Body of pancreas (tissue), 4 donors: ENCODE results near the gene PNMT. TPM values are rescaled to one million over a fixed set of nuclear protein-coding genes. Genes with fewer than 3 reads are reported as not detected.

ENCODE experiments used
- ATAC-seq: fragments of 150-250 bp; one replicate; pipeline ENCODE4 v1.9.1; 2016
- DNase-seq, 4 donors: peaks; one replicate each; pipeline ENCODE4 v3.0.0-alpha.2; 2019
- H3K27ac ChIP-seq, 4 donors: fragments of 200-600 bp; sonication (generic); 1 replicate in 3 of 4; 2 replicates in 1 of 4; pipeline versions ENCODE4 v1.5.1 to v1.6.1; 2016 to 2019; ENCODE audit warnings: mild to moderate bottlenecking in 1 of 4, mixed read lengths in 1 of 4, moderate library complexity in 1 of 4
- H3K27me3 ChIP-seq, 2 donors: fragments of 200-600 bp; sonication (generic); one replicate each; pipeline ENCODE4 v1.6.0; 2016; ENCODE audit warnings: mild to moderate bottlenecking in 1 of 2
- H3K36me3 ChIP-seq, 2 donors: fragments of 200-600 bp; sonication (generic); replicated peaks in 1 of 2; 2 replicates each; pipeline ENCODE4 v1.5.1; 2016; ENCODE audit warnings: low read depth in 2 of 2; ENCODE audit not compliant: insufficient read depth in 1 of 2
- H3K4me1 ChIP-seq: fragments of 200-600 bp; sonication (generic); one replicate; pipeline ENCODE4 v1.6.0; 2016
- H3K4me3 ChIP-seq, 2 donors: fragments of 200-600 bp; sonication (generic); 1 replicate in 1 of 2; 2 replicates in 1 of 2; pipeline ENCODE4 v1.5.1; 2016 to 2019
- H3K9me3 ChIP-seq, 3 donors: fragments of 200-600 bp; sonication (generic); 1 replicate in 2 of 3; 2 replicates in 1 of 3; pipeline ENCODE4 v1.5.1; 2016
- POLR2A ChIP-seq, 3 donors: fragments of 450-650 bp; IDR thresholded peaks; one replicate each; pipeline ENCODE4 v1.6.1; 2016; ENCODE audit warnings: antibody characterized with exemption in 3 of 3, mild to moderate bottlenecking in 2 of 3
- WGBS, 2 donors: methylation state at CpG; one replicate each; pipeline ENCODE4 v1.1.5; 2017; 5-methylcytosine and 5-hydroxymethylcytosine counted together
- intact Hi-C: fragments of 100-400 bp; cut with DNase I; formaldehyde crosslinking; loops from one replicate; pipeline ENCODE4 v1.15.1; 2023
- total RNA-seq, 2 donors: library from RNA; depleted of rRNA; stranded (reverse); fragments of >200 nt; gene quantifications; one replicate each; pipeline ENCODE4 v1.1.0, GENCODE V29; 2016
- TF ChIP-seq, protein P1 (sequence below), 7 experiments: fragments of 450-650 bp in 4 of 7; fragments of 200-600 bp in 3 of 7; sonication (generic) in 3 of 7; IDR thresholded peaks; one replicate each; pipeline ENCODE4 v1.5.1; 2016 to 2019; ENCODE audit warnings: antibody characterized with exemption in 7 of 7

Gene PNMT
- total RNA-seq, 2 donors from 2014 or later = 1.3 to 2.6 TPM

- TF ChIP-seq POLR2A (IDR thresholded peaks at IDR 0.05) = no peak
- TF ChIP-seq, protein P1, sequence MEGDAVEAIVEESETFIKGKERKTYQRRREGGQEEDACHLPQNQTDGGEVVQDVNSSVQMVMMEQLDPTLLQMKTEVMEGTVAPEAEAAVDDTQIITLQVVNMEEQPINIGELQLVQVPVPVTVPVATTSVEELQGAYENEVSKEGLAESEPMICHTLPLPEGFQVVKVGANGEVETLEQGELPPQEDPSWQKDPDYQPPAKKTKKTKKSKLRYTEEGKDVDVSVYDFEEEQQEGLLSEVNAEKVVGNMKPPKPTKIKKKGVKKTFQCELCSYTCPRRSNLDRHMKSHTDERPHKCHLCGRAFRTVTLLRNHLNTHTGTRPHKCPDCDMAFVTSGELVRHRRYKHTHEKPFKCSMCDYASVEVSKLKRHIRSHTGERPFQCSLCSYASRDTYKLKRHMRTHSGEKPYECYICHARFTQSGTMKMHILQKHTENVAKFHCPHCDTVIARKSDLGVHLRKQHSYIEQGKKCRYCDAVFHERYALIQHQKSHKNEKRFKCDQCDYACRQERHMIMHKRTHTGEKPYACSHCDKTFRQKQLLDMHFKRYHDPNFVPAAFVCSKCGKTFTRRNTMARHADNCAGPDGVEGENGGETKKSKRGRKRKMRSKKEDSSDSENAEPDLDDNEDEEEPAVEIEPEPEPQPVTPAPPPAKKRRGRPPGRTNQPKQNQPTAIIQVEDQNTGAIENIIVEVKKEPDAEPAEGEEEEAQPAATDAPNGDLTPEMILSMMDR (IDR thresholded peaks at IDR 0.05) = no peak
- ATAC-seq = peak; percentile 28
- H3K27ac ChIP-seq = peak overlapping the region in 3 of 4 donors; percentile 31 to 41 (median 39)
- no peak overlapping the region for H3K4me3 ChIP-seq
- 72 to 78% methylated on average over 9 to 13 of the region's 15 CpGs for WGBS, 2 donors
- peaks cover 0 to 11% of the 10 kb centered on the region in 2 donors for H3K36me3 ChIP-seq
- H3K9me3 ChIP-seq = no peaks in the 10 kb centered on the region
- H3K4me1 ChIP-seq = peaks cover 15% of the 10 kb centered on the region
- no peaks in the 10 kb centered on the region for H3K27me3 ChIP-seq
- intact Hi-C loops = no loop called here
- DNase-seq = no peak
Observed at GRCh38 chr17:39716073-39716818, 48.0 kb downstream of the PNMT start.

- peak; percentile 56 for ATAC-seq
- Histone ChIP-seq H3K27ac (peak overlapping the region in 3 of 4 donors; percentile 31 to 41 (median 39)), H3K36me3 (peaks cover 0 to 8% of the 10 kb centered on the region in 2 donors), H3K27me3 (no peaks in the 10 kb centered on the region), H3K9me3 (no peaks in the 10 kb centered on the region), H3K4me1 (peaks cover 15% of the 10 kb centered on the region), H3K4me3 (no peak overlapping the region)
- 74 to 82% methylated on average over 11 of the region's 11 CpGs for WGBS, 2 donors
- TF ChIP-seq, protein P1 (IDR thresholded peaks at IDR 0.05) = no peak
- no peak for TF ChIP-seq POLR2A (IDR thresholded peaks at IDR 0.05)
- DNase-seq = peak in 2 of 4 donors; percentile 35 to 45
- intact Hi-C loops = no loop called here
Observed at GRCh38 chr17:39716879-39717536, 48.8 kb downstream of the PNMT start.

DNA sequence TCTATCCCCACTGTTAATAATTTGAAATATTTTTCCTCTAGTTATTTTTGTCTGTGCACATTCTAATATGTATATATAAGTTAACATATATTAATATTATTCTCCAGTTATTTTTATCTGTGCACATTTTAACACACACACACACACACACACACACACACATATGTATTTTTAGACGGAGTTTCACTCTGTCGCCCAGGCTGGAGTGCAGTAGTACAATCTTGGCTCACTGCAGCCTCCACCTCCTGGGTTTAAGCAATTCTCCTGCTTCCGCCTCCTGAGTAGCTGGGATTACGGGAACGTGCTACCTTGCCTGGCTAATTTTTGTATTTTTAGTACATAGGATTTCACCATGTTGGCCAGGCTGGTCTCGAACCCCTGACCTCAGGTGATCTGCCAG, 49.4 kb downstream of the PNMT start:
- intact Hi-C loops = no loop called here
- H3K27ac ChIP-seq = no peak overlapping the region

DNA sequence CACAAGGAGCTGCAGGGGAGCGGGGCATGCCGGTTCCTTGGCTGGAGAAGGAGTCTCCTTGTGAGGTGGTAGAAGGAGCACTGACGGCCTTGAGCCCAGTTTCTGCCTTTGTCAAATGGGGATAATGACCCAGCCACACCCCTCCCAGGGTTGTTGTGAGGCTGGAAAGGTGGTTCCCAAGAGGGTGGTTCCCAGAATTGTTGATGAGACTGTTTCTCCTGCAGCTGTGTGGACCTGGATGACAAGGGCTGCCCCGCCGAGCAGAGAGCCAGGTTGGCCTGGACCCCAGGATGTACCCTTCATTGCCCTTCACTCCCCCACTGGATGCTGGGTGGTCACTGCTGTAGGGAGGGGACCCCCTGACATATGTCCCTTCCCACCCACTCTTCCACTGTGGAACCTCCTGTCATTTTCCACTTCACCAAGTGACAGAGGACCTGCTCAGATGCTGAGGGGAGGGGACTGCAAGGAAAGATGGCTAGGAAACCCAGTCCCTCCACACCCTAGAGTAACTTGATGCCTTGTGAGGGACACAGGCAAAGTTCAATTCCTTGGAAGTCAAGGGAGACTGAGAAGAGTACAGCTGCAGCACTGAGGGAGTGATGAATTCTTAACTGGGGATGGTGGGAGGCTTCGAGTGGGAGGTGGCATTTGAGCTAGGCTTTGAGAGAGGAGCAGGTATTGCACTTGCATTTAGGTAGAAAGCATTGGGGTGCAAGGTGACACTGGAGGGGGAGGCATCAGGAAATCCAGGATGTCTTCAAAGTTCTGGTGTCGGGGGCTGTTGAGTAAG, 51.5 kb downstream of the PNMT start:
- DNase-seq = no peak

More for the DNA sequence above, 49.4 kb downstream of the PNMT start:
- Histone ChIP-seq H3K4me1 (peaks cover 15% of the 10 kb centered on the region), H3K36me3 (peaks cover 0 to 5% of the 10 kb centered on the region in 2 donors), H3K27me3 (no peaks in the 10 kb centered on the region), H3K4me3 (no peak overlapping the region), H3K9me3 (no peaks in the 10 kb centered on the region)
- DNase-seq (no peak), ATAC-seq (no peak)
- 76 to 88% methylated on average over 6 of the region's 6 CpGs for WGBS, 2 donors
- no peak for TF ChIP-seq POLR2A (IDR thresholded peaks at IDR 0.05)
- TF ChIP-seq, protein P1 (IDR thresholded peaks at IDR 0.05) = no peak

More for the DNA sequence above, 51.5 kb downstream of the PNMT start:
- intact Hi-C loops = no loop called here
- WGBS, 2 donors = 84 to 90% methylated on average over 6 to 7 of the region's 7 CpGs
- TF ChIP-seq POLR2A (IDR thresholded peaks at IDR 0.05) = no peak
- TF ChIP-seq, protein P1 (IDR thresholded peaks at IDR 0.05) = no peak
- H3K4me3 ChIP-seq = no peak overlapping the region
- peaks cover 15% of the 10 kb centered on the region for H3K4me1 ChIP-seq
- no peak overlapping the region for H3K27ac ChIP-seq
- H3K36me3 ChIP-seq = peaks cover 0 to 5% of the 10 kb centered on the region in 2 donors
- no peaks in the 10 kb centered on the region for H3K9me3 ChIP-seq
- ATAC-seq = no peak
- H3K27me3 ChIP-seq = no peaks in the 10 kb centered on the region

Other genes starting within 250 kb of the PNMT start
- 1 to 10 TPM; 9.2 to 9.3 TPM for gene MED1, start 217.2 kb upstream of the PNMT start, total RNA-seq
- gene CDK12, start 207.0 kb upstream of the PNMT start, total RNA-seq = 10 to 100 TPM; 17.4 to 25.1 TPM
- gene NEUROD2, start 60.5 kb upstream of the PNMT start, total RNA-seq = not detected
- gene PPP1R1B, start 41.5 kb upstream of the PNMT start, total RNA-seq = 10 to 100 TPM; 38.4 to 75.8 TPM
- gene STARD3, start 31.3 kb upstream of the PNMT start, total RNA-seq = 10 to 100 TPM; 30.1 to 63.9 TPM
- gene TCAP, start 3.1 kb upstream of the PNMT start, total RNA-seq = under 1 TPM in 1 of 2 donors, not detected in 1; 0.26 TPM
- gene PGAP3, start 19.6 kb downstream of the PNMT start, total RNA-seq = 10 to 100 TPM; 13.8 to 33.2 TPM
- 10 to 100 TPM; 52.4 to 65.3 TPM for gene ERBB2, start 31.6 kb downstream of the PNMT start, total RNA-seq
- gene MIEN1, start 62.1 kb downstream of the PNMT start, total RNA-seq = 10 to 100 TPM; 79.1 to 98.2 TPM
- gene GRB7, start 69.5 kb downstream of the PNMT start, total RNA-seq = 10 to 100 TPM; 25.4 to 39.9 TPM
- gene IKZF3, start 195.9 kb downstream of the PNMT start, total RNA-seq = under 1 TPM; 0.78 to 0.99 TPM
- gene ZPBP2, start 199.7 kb downstream of the PNMT start, total RNA-seq = not detected